KOPT-K1 (cell line): Measurements from ENCODE around the gene NCK2.

Source experiments
- H3K27ac ChIP-seq: fragments of 200-600 bp; sonication (generic); 2 replicates; pipeline ENCODE4 v1.5.1; 2016; ENCODE audit warnings: antibody characterized with exemption, mild to moderate bottlenecking, low read depth, low read length; ENCODE audit not compliant: poor library complexity, severe bottlenecking
- H3K36me3 ChIP-seq: fragments of 200-600 bp; sonication (generic); 2 replicates; pipeline ENCODE4 v1.5.1; 2017; ENCODE audit warnings: antibody characterized with exemption, mild to moderate bottlenecking, low read length, moderate library complexity; ENCODE audit not compliant: insufficient read depth
- H3K9me3 ChIP-seq: fragments of 200-600 bp; sonication (generic); 2 replicates; pipeline ENCODE4 v1.5.1; 2017; ENCODE audit warnings: antibody characterized with exemption, low read length, mild to moderate bottlenecking; ENCODE audit not compliant: insufficient read depth, poor library complexity, severe bottlenecking

The NCK2 gene

GRCh38 chr2:105795575-105795934 lies 50.8 kb downstream of the NCK2 start:
- no peaks in the 10 kb centered on the region for H3K9me3 ChIP-seq
- peak overlapping the region; percentile 93 for H3K27ac ChIP-seq
- H3K36me3 ChIP-seq, result no peaks in the 10 kb centered on the region

- H3K27ac ChIP-seq, result peak overlapping the region; percentile 93
- H3K36me3 ChIP-seq, result no peaks in the 10 kb centered on the region
- H3K9me3 ChIP-seq, result no peaks in the 10 kb centered on the region
Observed at GRCh38 chr2:105796131-105796638, 51.5 kb downstream of the NCK2 start.

GRCh38 chr2:105796791-105797190 lies 52.1 kb downstream of the NCK2 start:
- Histone ChIP-seq H3K9me3 (no peaks in the 10 kb centered on the region), H3K27ac (peak overlapping the region; percentile 93), H3K36me3 (peaks cover 1% of the 10 kb centered on the region; the same call in 1 of the 2 replicates)

- no peaks in the 10 kb centered on the region for H3K9me3 ChIP-seq
- peaks cover 4% of the 10 kb centered on the region; the same call in 1 of the 2 replicates for H3K36me3 ChIP-seq
- peak overlapping the region; percentile 93 for H3K27ac ChIP-seq
Observed at GRCh38 chr2:105797298-105797819, 52.6 kb downstream of the NCK2 start.

GRCh38 chr2:105798595-105798994 lies 53.9 kb downstream of the NCK2 start:
- H3K36me3 ChIP-seq, result peaks cover 4% of the 10 kb centered on the region; the same call in 1 of the 2 replicates
- peak overlapping the region; percentile 93 for H3K27ac ChIP-seq
- no peaks in the 10 kb centered on the region for H3K9me3 ChIP-seq

- no peaks in the 10 kb centered on the region for H3K9me3 ChIP-seq
- peaks cover 4% of the 10 kb centered on the region; the same call in 1 of the 2 replicates for H3K36me3 ChIP-seq
- H3K27ac ChIP-seq, result peak overlapping the region; percentile 13
Observed at GRCh38 chr2:105800036-105800713, 55.5 kb downstream of the NCK2 start.

GRCh38 chr2:105800953-105801635 lies 56.4 kb downstream of the NCK2 start:
- Histone ChIP-seq H3K9me3 (no peaks in the 10 kb centered on the region), H3K36me3 (peaks cover 4% of the 10 kb centered on the region; the same call in 1 of the 2 replicates), H3K27ac (peak overlapping the region; percentile 22)

- Histone ChIP-seq H3K27ac (peak overlapping the region; percentile 22), H3K36me3 (peaks cover 4% of the 10 kb centered on the region; the same call in 1 of the 2 replicates), H3K9me3 (no peaks in the 10 kb centered on the region)
Observed at GRCh38 chr2:105801961-105802360, 57.2 kb downstream of the NCK2 start.

- no peak overlapping the region for H3K27ac ChIP-seq
Observed at GRCh38 chr2:105802587-105802986, 57.9 kb downstream of the NCK2 start.

GRCh38 chr2:105803337-105803736 lies 58.6 kb downstream of the NCK2 start:
- Histone ChIP-seq H3K9me3 (no peaks in the 10 kb centered on the region), H3K27ac (no peak overlapping the region), H3K36me3 (peaks cover 4% of the 10 kb centered on the region; the same call in 1 of the 2 replicates)

More at GRCh38 chr2:105802587-105802986, 57.9 kb downstream of the NCK2 start:
- Histone ChIP-seq H3K9me3 (no peaks in the 10 kb centered on the region), H3K36me3 (peaks cover 4% of the 10 kb centered on the region; the same call in 1 of the 2 replicates)

- Histone ChIP-seq H3K27ac (no peak overlapping the region), H3K9me3 (no peaks in the 10 kb centered on the region), H3K36me3 (peaks cover 4% of the 10 kb centered on the region; the same call in 1 of the 2 replicates)
Observed at GRCh38 chr2:105803773-105804172, 59.1 kb downstream of the NCK2 start.

- Histone ChIP-seq H3K36me3 (peaks cover 4% of the 10 kb centered on the region; the same call in 1 of the 2 replicates), H3K27ac (no peak overlapping the region), H3K9me3 (no peaks in the 10 kb centered on the region)
Observed at GRCh38 chr2:105804266-105804665, 59.6 kb downstream of the NCK2 start.

GRCh38 chr2:105806996-105807395 lies 62.3 kb downstream of the NCK2 start:
- Histone ChIP-seq H3K9me3 (no peaks in the 10 kb centered on the region), H3K27ac (no peak overlapping the region), H3K36me3 (peaks cover under 1% of the 10 kb centered on the region; the same call in 1 of the 2 replicates)

GRCh38 chr2:105808423-105809096 lies 63.8 kb downstream of the NCK2 start:
- Histone ChIP-seq H3K36me3 (no peaks in the 10 kb centered on the region), H3K9me3 (no peaks in the 10 kb centered on the region), H3K27ac (no peak overlapping the region)

GRCh38 chr2:105809097-105809473 lies 64.4 kb downstream of the NCK2 start:
- Histone ChIP-seq H3K9me3 (no peaks in the 10 kb centered on the region), H3K27ac (no peak overlapping the region), H3K36me3 (no peaks in the 10 kb centered on the region)
